Placental epithelial cell (primary cell): ENCODE data around the gene PON1. TPM values are rescaled to one million over a fixed set of nuclear protein-coding genes. Genes with fewer than 3 reads are reported as not detected.

ENCODE experiments used
- small RNA-seq: library from RNA; depleted of rRNA; stranded (forward); fragments of <200 nt; gene quantifications from one replicate; pipeline ENCODE3, GENCODE V24; 2012
- total RNA-seq: library from RNA; depleted of rRNA; stranded (reverse); fragments of >200 nt; gene quantifications from 2 replicates; pipeline ENCODE4 v1.2.3, GENCODE V29; 2012

Gene PON1
- not detected in 2 replicates for total RNA-seq

GRCh38 chr7:95324431-95324830 is at the start of gene PON1:
Gene PON1 (minus strand): TSS chr7:95324532. CDS start chr7:95324475, 57 bp downstream.

Small RNAs within 50 kb of the gene (small RNA-seq; reads per million reads assigned to genes)
- not detected for gene AC004022.2

Other genes with a start within 250 kb of the PON1 start
- 3.8 and 5.1 TPM in 2 replicates for gene PON3, start 71.8 kb upstream of the PON1 start, total RNA-seq
- gene PON2, start 110.5 kb upstream of the PON1 start, total RNA-seq, result 130 and 189 TPM in 2 replicates
- under 0.01 and 0.65 TPM in 2 replicates for gene ASB4, start 161.4 kb upstream of the PON1 start, total RNA-seq